Stimulated activated CD8-positive, alpha-beta memory T cell treated with anti-CD3 and anti-CD28 coated beads, Interleukin-12 subunit alpha, Interleukin-12 subunit beta, amount 100 ng/mL, for 24 hours (primary cell): ENCODE measurements around the gene PNRC1.
"Not testable (repeated sequence)": the region's sequence is repeated elsewhere in the genome, so short reads cannot be mapped to it uniquely, and the experiment has no call there.

ENCODE experiments used
- DNase-seq: peaks from one replicate; pipeline ENCODE4 v3.0.0-alpha.2; 2020; ENCODE audit errors: extremely low read depth

Gene PNRC1

DNA sequence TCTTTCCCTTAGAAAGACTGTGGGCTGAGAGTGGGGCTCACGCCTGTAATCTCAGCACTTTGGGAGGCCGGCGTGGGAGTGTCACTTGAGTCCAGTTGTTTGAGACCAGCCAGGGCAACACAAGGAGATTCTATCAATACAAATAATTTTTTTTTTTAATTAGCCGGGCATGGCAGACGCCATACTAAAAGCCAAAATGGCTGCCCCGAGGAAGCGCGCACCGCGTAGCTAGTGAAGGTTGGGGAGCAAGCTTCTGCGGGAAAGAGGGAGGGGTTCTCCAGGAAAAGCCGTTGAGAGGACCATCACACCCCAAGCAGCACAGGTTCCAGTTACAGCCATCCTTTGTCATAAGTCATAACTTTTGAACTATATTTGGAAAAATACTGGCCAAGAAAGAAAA is 21.3 kb upstream of the PNRC1 start:
- DNase-seq, result no peak

- DNase-seq, result no peak
Measured at GRCh38 chr6:89063881-89064280, 16.7 kb upstream of the PNRC1 start.

- DNase-seq, result not testable (repeated sequence)
Measured at GRCh38 chr6:89064931-89065330, 15.6 kb upstream of the PNRC1 start.

DNA sequence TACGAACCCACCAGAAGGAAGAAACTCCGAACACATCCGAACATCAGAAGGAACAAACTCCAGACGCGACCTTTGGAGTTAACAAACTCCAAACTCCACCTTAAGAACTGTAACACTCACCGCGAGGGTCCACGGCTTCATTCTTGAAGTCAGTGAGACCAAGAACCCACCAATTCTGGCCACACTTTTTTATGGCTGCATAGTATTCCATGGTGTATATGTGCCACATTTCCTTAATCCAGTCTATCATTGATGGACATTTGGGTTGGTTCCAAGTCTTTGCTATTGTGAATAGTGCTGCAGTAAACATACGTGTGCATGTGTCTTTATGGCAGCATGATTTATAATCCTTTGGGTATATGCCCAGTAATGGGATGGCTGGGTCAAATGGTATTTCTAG is 14.4 kb upstream of the PNRC1 start:
- not testable (repeated sequence) for DNase-seq

DNA sequence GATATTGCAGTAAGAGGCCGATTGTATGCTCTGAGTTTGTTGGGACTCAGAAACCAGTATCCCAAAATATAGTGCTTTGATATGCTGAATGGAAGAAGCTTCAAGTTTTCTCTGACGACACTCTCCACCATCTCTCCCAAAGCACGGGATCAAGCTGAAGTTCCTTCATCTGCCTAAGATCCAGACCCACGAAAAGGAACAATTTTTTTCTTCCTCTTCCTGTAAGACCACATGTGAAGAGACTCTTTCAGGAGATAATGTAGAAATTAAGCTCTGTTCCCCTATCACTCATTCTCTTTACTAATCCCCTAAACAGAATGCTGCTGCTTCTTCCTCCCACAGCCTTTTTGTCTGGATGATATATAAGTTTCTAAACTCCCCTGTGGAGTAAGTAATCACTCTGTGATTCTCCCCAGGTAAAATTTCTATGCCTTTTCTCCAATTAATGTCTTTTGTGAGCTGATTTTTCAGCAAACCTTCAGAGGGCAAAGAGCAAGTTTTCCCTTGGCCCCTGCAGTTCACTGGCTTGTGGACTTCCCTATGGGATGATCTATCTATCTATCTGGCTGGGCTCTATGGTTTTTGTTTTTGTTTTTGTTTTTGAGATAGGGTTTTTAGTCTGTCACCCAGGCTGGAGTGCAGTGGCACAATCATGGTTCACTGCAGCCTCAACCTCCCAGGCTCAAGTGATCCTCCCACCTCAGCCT is 13.5 kb upstream of the PNRC1 start:
- no peak for DNase-seq

DNA sequence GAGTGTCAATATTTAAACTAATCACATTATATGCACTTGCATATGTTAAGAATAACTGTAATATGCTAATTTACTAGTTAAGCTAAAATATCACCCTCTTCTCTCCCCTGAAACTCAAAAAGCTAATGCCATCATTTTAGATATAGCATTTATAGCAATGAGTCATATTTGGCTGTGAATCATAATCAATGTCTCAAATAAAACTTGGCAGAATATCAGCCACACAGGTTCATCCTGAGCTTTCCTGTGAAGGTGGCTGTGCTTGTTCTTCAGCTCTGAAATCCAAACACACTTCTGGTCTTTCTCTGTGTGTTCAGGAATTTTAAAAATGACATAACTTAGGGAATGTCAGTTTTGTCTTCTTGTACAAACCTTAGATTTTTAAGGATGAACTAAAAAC is 12.8 kb upstream of the PNRC1 start:
- DNase-seq, result no peak

GRCh38 chr6:89068695-89069094 is 11.9 kb upstream of the PNRC1 start:
- DNase-seq, result no peak

GRCh38 chr6:89069536-89070163 is 10.9 kb upstream of the PNRC1 start:
- DNase-seq, result no peak

GRCh38 chr6:89071036-89071435 is 9.5 kb upstream of the PNRC1 start:
- no peak for DNase-seq

GRCh38 chr6:89073014-89073620 is 7.4 kb upstream of the PNRC1 start:
- DNase-seq, result no peak

- DNase-seq, result no peak
Measured at GRCh38 chr6:89073840-89074239, 6.7 kb upstream of the PNRC1 start.

- no peak for DNase-seq
Measured at GRCh38 chr6:89079511-89080234, 878 bp upstream of the PNRC1 start.

- no peak for DNase-seq
Measured at GRCh38 chr6:89081129-89081422, 525 bp downstream of the PNRC1 start.

- DNase-seq, result peak; percentile 97
Measured at GRCh38 chr6:89081423-89082322, 1.1 kb downstream of the PNRC1 start.

- no peak for DNase-seq
Measured at GRCh38 chr6:89082486-89082891, 1.9 kb downstream of the PNRC1 start.

DNA sequence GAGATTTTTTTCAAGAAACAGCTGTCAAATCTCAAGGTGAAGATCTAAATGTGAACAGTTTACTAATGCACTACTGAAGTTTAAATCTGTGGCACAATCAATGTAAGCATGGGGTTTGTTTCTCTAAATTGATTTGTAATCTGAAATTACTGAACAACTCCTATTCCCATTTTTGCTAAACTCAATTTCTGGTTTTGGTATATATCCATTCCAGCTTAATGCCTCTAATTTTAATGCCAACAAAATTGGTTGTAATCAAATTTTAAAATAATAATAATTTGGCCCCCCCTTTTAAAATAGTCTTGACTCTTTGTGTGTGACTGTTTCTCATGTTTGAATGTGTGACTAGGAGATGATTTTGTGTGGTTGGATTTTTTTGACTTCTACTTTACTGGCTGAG is 4.0 kb downstream of the PNRC1 start:
- no peak for DNase-seq

DNA sequence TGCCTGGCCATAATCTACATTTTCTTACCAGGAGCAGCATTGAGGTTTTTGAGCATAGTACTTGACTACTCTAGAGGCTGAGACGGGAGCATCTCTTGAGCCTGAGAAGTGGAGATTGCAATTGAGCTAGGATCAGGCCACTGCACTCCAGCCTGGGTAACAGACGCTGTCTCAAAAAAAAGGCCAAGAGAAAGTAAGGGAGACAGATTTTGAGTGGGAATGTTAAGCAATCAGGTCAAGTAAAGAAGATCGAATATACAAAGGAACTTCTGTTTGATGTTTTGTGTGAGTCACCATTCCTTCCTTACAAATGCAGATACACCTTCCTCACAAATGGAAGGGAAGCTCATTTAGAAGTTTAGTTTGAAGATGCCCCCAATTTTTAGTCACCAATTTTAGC is 4.4 kb downstream of the PNRC1 start:
- DNase-seq, result no peak

- no peak for DNase-seq
Measured at GRCh38 chr6:89085409-89086205, 5.1 kb downstream of the PNRC1 start.

DNA sequence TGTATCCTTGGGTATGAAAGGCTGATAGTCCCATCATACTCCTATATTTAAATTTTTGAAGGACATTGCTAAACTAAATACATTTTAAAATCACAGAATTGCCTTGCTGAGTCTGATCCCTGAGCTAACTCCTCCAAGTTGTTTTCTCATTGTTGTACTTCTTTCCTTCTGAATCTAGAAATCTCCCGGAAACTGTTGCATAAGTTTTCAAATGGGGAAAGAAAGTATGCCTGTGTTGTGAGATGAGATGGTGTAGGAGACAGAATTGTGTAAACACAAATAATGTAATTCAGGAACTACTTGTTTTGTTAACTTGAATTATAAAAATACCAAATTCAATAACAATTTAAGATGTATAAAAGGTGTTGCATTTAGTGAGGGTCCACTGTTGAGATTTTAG is 7.3 kb downstream of the PNRC1 start:
- no peak for DNase-seq

GRCh38 chr6:89098461-89098860 is 17.9 kb downstream of the PNRC1 start:
- no peak for DNase-seq

- no peak for DNase-seq
Measured at GRCh38 chr6:89100114-89100513, 19.6 kb downstream of the PNRC1 start.
